ENCODE results near the gene SUN1. TPM values are rescaled to one million over a fixed set of nuclear protein-coding genes. Genes with fewer than 3 reads are reported as not detected.

Gene SUN1
- total RNA-seq, 2 experiments from 2014 or later: 83.4 to 105 TPM

DNA sequence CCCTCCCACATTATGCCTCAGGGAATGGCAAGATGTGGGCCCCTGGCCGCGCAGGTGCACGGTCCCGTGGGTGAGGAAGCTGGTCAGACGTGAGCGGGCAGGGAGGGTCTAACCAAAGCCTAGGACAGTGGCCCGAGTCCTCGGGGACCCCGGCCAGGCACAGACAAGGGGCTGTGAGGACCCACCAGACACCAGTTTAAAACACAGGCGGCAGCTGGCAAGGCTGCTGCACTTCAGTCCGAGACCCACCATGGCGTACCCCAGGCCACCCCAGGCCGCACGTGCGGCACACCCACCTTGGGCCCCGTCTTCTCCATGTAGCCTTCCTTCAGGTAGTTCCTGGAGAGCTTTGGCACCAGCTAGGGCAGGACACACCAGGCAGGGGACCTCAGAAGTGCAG, 67.5 kb downstream of the SUN1 start:
- TF ChIP-seq EZH2phosphoT487 (IDR thresholded peaks at IDR 0.05; ENCODE audit: borderline replicate concordance, low read depth, low read length): no peak
- TF ChIP-seq, protein P1, sequence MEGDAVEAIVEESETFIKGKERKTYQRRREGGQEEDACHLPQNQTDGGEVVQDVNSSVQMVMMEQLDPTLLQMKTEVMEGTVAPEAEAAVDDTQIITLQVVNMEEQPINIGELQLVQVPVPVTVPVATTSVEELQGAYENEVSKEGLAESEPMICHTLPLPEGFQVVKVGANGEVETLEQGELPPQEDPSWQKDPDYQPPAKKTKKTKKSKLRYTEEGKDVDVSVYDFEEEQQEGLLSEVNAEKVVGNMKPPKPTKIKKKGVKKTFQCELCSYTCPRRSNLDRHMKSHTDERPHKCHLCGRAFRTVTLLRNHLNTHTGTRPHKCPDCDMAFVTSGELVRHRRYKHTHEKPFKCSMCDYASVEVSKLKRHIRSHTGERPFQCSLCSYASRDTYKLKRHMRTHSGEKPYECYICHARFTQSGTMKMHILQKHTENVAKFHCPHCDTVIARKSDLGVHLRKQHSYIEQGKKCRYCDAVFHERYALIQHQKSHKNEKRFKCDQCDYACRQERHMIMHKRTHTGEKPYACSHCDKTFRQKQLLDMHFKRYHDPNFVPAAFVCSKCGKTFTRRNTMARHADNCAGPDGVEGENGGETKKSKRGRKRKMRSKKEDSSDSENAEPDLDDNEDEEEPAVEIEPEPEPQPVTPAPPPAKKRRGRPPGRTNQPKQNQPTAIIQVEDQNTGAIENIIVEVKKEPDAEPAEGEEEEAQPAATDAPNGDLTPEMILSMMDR (conservative IDR thresholded peaks at IDR 0.05; ENCODE audit: low read length): no peak
- Histone ChIP-seq H3K27ac (ENCODE audit: low read depth, low read length, poor library complexity, severe bottlenecking) (no peak overlapping the region), H3K9me2 (ENCODE audit: insufficient read depth, low read length) (no peaks in the 10 kb centered on the region), H4K20me1 (ENCODE audit: insufficient read depth, low read length) (no peaks in the 10 kb centered on the region), H2AFZ (ENCODE audit: low read length) (no peak overlapping the region), H3K4me2 (ENCODE audit: low read length) (no peak overlapping the region), H3K36me3 (ENCODE audit: insufficient read depth, low read length) (peaks cover 22% of the 10 kb centered on the region), H3K9me3 (ENCODE audit: low read length) (no peaks in the 10 kb centered on the region), H3K79me2 (ENCODE audit: insufficient read depth, low read depth, low read length) (no peaks in the 10 kb centered on the region), H3K4me1 (ENCODE audit: insufficient read depth, low read length, poor library complexity, severe bottlenecking) (no peaks in the 10 kb centered on the region), H3K4me3 (ENCODE audit: low read depth, low read length, poor library complexity, severe bottlenecking) (no peak overlapping the region)
- no peak for DNase-seq (ENCODE audit: low spot score)
- POLR2A ChIA-PET: no interaction called here
- CTCF ChIA-PET (ENCODE audit: unreplicated experiment): no interaction called here
- intact Hi-C loops (cut with micrococcal nuclease; ENCODE audit: unreplicated experiment): no loop called here
- no TSS peak for BruUV-seq (replicated peaks)

GRCh38 chr7:900331-901040, 68.2 kb downstream of the SUN1 start:
- no peak overlapping the region for H2AFZ ChIP-seq (ENCODE audit: low read length)
- peaks cover 16% of the 10 kb centered on the region for H3K36me3 ChIP-seq (ENCODE audit: insufficient read depth, low read length)
- no TSS peak for BruUV-seq (replicated peaks)
- TF ChIP-seq, protein P1 (conservative IDR thresholded peaks at IDR 0.05; ENCODE audit: low read length): no peak
- no peak for TF ChIP-seq EZH2phosphoT487 (IDR thresholded peaks at IDR 0.05; ENCODE audit: borderline replicate concordance, low read depth, low read length)
- H3K79me2 ChIP-seq (ENCODE audit: insufficient read depth, low read depth, low read length): no peaks in the 10 kb centered on the region
- ChIA-PET POLR2A (interaction anchor here (0.6 to 0.7 kb wide), 2 partner anchors 16 to 82 kb away, joined by 3 to 5 read pairs; no protein-coding TSS in a partner anchor), CTCF (ENCODE audit: unreplicated experiment) (no interaction called here)
- H3K9me2 ChIP-seq (ENCODE audit: insufficient read depth, low read length): no peaks in the 10 kb centered on the region
- DNase-seq (ENCODE audit: low spot score): no peak
- H3K4me3 ChIP-seq (ENCODE audit: low read depth, low read length, poor library complexity, severe bottlenecking): no peak overlapping the region
- H3K4me1 ChIP-seq (ENCODE audit: insufficient read depth, low read length, poor library complexity, severe bottlenecking): no peaks in the 10 kb centered on the region
- H3K9me3 ChIP-seq (ENCODE audit: low read length): no peaks in the 10 kb centered on the region
- H4K20me1 ChIP-seq (ENCODE audit: insufficient read depth, low read length): no peaks in the 10 kb centered on the region
- no peak overlapping the region for H3K27ac ChIP-seq (ENCODE audit: low read depth, low read length, poor library complexity, severe bottlenecking)
- no peak overlapping the region for H3K4me2 ChIP-seq (ENCODE audit: low read length)
- intact Hi-C loops (cut with micrococcal nuclease; ENCODE audit: unreplicated experiment): loop anchor here (1.0 kb wide), 1 partner anchor 24 kb away; the partner anchor contains the start of gene GET4

DNA sequence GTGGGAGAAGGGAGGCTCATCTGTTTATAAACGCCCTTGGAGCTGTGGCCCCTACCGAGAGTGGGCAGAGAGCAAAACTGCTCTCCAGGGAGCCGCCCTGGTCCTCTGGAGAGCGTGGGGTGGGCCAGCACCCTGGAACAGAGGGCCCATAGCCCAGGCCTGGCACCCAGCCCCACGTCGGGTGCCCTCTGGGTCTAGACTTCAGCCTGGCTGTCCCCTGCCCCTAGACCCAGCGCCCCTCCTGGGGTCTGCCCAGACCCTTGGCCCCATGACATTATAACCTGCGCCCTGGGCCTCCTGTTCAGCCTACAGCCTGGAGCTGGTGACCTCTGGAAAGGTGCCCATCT, 68.7 kb downstream of the SUN1 start:
- no peaks in the 10 kb centered on the region for H4K20me1 ChIP-seq (ENCODE audit: insufficient read depth, low read length)
- POLR2A ChIA-PET: interaction anchor here (0.7 kb wide), 1 partner anchor 83 kb away, joined by 5 read pairs; no protein-coding TSS in a partner anchor
- H3K9me2 ChIP-seq (ENCODE audit: insufficient read depth, low read length): no peaks in the 10 kb centered on the region
- no peak overlapping the region for H3K4me2 ChIP-seq (ENCODE audit: low read length)
- TF ChIP-seq, protein P1 (conservative IDR thresholded peaks at IDR 0.05; ENCODE audit: low read length): no peak
- TF ChIP-seq EZH2phosphoT487 (IDR thresholded peaks at IDR 0.05; ENCODE audit: borderline replicate concordance, low read depth, low read length): no peak
- H3K4me1 ChIP-seq (ENCODE audit: insufficient read depth, low read length, poor library complexity, severe bottlenecking): no peaks in the 10 kb centered on the region
- no peak overlapping the region for H3K27ac ChIP-seq (ENCODE audit: low read depth, low read length, poor library complexity, severe bottlenecking)
- no peak overlapping the region for H2AFZ ChIP-seq (ENCODE audit: low read length)
- H3K9me3 ChIP-seq (ENCODE audit: low read length): no peaks in the 10 kb centered on the region
- no TSS peak for BruUV-seq (replicated peaks)
- DNase-seq (ENCODE audit: low spot score): no peak
- no peak overlapping the region for H3K4me3 ChIP-seq (ENCODE audit: low read depth, low read length, poor library complexity, severe bottlenecking)
- H3K79me2 ChIP-seq (ENCODE audit: insufficient read depth, low read depth, low read length): no peaks in the 10 kb centered on the region
- H3K36me3 ChIP-seq (ENCODE audit: insufficient read depth, low read length): peaks cover 10% of the 10 kb centered on the region; the same call in 1 of the 2 replicates
- intact Hi-C loops (cut with micrococcal nuclease; ENCODE audit: unreplicated experiment): loop anchor here (1.0 kb wide), 1 partner anchor 25 kb away; the partner anchor contains the start of gene GET4
- CTCF ChIA-PET (ENCODE audit: unreplicated experiment): no interaction called here
